HG03103 (cell line): ENCODE data around the gene OR6Q1.

Experiments used
- ATAC-seq: cut with Tn5 transposase; IDR thresholded peaks from one replicate; pipeline ENCODE4 v1.9.1; 2021; ENCODE audit warnings: low read depth; ENCODE audit not compliant: unreplicated experiment

OR6Q1 gene

DNA sequence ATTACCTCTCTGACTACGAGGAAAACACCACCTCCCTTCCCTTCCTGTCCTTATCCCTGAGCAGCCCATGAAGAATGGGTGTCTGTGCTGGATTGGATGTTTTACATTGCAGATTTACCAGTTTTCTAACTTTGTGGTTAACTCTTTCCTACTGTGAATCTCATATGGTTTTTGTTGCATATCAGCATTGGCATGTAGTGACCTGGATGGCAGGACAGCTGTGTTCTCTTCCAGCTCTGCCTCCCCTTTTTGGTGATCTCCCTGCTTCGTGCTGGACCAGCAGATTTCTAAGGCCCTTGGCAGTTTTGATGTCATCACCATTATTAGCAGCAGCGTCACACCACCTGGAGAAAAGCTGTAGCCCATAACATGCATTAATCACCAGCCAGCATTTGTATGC is 26.7 kb downstream of the OR6Q1 start:
- ATAC-seq = no peak

DNA sequence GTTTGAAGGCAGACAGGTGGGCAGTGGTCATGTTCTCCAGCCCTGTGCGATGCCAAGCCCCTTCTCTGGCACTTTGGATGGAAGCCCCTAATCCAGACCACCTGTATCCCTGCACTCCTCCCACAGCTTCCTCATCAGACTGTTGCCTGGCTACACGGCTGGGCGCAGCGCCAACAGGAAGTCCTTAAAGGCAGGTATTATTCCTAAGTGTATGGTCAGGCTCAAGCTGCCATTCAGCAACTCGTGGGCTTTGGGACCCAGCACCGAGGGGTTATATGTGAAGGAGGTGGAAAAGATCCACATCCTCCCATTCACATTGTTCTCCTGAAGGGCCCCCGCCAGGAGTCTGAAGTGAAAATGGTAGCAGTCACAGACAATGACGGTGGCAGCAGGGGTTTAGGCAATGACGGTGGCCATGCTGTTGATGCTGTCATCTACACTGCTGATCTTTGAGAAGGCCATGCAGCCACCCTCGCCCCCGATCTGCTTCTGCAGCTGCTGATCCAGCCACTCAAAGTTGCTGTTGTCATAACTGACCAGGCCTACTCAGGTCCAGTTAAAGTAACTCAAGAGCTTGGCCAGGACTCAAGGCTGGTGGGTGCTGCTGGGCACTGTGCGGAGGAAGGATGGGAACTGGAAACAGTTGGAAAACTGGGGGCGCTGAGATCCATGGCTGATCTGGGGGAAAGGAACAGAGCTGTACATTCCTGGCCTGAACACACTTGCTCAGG is 27.7 kb downstream of the OR6Q1 start:
- ATAC-seq = no peak

DNA sequence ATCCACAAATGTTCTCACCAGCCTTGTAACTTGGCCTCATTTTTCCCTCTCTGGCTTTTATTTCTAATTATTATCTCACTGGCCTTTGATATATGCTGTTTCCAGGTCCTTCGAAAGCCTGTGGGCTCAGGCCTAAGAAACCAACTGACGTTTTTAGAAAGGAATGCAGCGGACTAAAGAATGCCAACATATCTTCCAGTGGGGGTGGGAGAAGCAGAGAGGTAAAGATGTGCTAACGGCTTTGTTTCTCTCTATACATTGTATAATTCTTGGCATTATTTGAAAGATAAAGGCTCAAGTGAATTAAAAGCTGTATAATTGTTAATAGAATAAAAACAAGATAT is 28.2 kb downstream of the OR6Q1 start:
- no peak for ATAC-seq

DNA sequence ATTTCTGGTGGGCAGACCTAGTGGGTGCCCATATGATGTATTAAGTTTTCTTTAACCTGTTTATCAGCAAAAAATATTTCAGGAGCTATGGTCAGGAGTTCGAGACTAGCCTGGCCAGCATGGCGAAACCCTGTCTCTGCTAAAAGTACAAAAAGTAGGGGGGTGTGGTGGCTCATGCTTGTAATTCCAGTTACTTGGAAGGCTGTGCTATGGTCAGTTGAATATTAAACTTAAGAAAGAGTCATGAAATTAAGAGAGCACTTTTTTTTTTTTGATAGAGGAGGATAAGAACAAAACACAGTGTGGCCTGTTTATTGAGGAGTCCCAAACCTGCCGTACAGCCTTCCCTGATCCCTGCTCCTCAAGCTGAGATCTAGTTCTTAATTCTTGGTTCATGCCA is 29.8 kb downstream of the OR6Q1 start:
- ATAC-seq = no peak

DNA sequence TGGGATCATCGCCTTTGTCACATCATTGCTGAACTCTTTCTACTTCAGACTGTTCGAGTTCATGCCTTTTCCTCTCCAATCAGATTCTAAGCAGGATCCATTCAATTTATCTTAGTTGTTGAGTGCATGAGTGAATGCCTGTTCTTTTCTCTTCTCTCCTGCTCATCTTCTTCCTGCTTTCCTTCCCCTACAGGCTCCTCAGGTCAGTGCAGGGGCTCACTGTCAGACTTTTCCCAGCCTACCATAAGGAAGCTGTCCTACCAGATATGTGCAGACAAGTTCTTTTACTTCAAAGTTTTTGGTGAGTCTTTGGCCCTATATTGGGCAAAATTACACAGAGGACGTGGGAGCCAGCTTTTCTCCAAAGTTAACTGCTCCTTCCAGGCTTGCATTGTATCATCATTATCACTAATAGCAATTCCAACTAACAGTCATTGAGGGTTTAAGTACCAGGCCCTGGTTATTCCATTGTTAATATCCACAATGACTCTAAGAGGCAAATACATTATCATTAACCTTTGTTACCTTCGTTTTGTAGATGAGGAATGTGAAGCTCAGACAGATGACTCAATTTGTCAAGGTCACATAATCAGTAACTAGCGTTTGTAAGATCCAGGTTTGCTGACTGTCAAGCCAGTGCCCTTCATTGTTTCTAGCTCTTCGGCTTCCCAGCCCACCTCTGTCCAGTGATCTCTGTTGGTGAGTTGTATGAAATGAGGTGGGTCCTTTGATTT is 30.4 kb downstream of the OR6Q1 start:
- no peak for ATAC-seq

DNA sequence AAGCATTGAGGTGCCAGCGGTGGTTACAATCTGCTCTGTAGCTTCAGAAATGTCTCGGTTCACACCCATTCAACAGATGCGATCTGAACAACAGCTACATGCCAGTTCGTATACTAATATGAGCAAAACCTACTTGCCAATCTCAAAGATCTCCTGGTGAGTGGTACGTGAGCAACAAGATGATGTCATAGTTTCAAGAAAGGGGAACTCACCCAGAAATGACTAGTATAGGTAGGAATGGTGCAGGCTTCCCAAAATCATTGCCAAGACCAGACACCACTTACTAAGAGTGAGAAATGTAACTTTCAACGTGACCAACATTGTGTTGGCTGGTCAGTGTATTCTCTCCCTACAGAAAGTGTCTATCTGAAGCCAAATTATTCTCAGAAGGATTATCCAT is 31.1 kb downstream of the OR6Q1 start:
- no peak for ATAC-seq

DNA sequence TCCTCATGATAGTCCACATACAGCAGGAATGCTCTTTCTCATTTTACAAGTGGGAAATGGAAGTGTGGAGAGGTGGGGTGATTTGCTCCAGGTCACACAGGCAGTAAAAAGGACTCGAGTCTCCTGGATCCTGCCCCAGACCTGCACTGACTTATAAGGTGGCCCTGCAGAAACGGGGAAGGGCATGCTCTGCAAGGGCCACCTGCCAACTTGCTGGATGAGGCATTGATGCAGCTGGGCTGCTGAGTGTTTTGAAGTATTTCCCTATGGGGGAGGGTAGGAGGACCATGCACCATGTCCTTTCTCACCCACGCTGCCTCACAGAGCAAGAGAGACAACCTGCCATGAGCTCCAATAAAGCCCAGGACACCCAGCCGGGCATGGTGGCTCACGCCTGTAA is 36.9 kb downstream of the OR6Q1 start:
- no peak for ATAC-seq

DNA sequence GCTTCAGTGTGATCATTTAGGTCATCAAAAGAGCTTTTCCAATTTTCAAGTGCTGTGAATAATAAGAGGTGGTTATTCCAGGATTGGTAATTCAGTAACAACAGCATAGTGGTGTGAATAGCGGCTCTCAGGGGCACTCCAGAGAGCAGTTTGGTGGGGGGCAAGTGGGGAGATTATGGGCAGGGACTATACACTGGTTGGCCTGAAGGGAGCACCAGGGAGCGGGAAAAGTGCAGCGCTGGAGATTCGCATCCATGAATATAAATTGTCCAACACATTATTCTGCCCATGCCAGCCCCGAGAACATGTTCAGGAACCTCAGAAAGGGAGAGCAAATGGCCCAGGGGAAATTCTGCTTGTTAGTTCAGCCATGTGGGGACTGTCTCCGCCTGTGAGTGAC is 37.9 kb downstream of the OR6Q1 start:
- ATAC-seq = no peak

DNA sequence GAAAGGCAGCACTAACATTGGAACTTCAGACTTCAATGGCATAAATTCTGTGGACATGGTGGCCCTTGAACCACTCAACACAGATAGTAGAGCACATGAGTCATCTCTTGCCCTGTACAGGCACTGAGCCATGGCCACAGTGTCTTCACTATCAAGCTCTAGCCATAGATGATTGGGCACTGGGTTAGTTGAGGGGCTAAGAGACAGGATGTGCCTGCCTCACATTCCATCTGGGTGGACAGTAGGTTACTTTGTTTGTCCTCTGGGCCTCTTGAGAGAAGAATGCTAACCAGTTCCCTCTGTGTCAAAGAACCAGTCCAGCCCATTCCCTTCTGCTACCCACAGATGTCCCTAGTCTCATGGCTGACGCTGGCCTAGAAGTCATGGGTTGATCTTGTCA is 39.8 kb downstream of the OR6Q1 start:
- no peak for ATAC-seq

DNA sequence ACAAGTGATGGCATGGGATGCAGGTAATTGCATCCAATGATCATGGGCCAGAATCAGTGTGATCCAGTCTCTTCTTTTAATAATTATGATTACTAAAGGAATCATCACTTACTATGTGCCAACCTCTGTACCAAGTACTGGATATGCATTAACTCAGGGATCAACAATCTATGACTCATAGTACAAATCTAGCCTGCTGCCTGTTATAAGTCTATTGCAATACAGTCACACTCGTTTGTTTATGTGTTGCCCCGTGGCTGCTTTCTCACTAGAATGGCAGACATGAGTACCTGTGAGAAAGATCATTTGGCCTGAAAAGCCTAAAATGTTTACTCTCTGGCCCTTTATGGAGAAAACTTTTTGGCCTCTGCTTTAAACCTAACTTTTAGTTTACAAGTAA is 45.0 kb downstream of the OR6Q1 start:
- ATAC-seq = no peak
